NB4 (cell line): ENCODE data around the gene HBS1L.

ENCODE experiments used
- CTCF ChIP-seq: IDR thresholded peaks from one replicate; pipeline ENCODE4 v1.5.1; 2012; ENCODE audit warnings: low read depth, low read length
- MAX ChIP-seq: IDR thresholded peaks from 2 replicates; pipeline ENCODE4 v1.6.1; 2011; ENCODE audit warnings: low read depth, low read length

GRCh38 chr6:135066806-135067205 is 12.2 kb upstream of the HBS1L start:
- TF ChIP-seq CTCF (no peak), MAX (no peak)
